HepG2 (cell line): Measurements from ENCODE around the gene NOL4L. TPM values are rescaled to one million over a fixed set of nuclear protein-coding genes. Genes with fewer than 3 reads are reported as not detected.

Source experiments
- CSRNP2 ChIP-seq: sonication (generic); formaldehyde crosslinking; conservative IDR thresholded peaks from 2 replicates; pipeline ENCODE4 v1.8.0; 2022; ENCODE audit warnings: low read depth, missing genetic modification reagents
- GZF1 ChIP-seq: sonication (generic); formaldehyde crosslinking; IDR thresholded peaks from 2 replicates; pipeline ENCODE4 v1.5.1; 2020; ENCODE audit warnings: mild to moderate bottlenecking, missing genetic modification reagents
- HMG20B ChIP-seq: conservative IDR thresholded peaks from 2 replicates; pipeline ENCODE4 v1.6.1; 2016; ENCODE audit warnings: missing genetic modification reagents, missing compliant biosample characterization
- MTA3 ChIP-seq: sonication (generic); formaldehyde crosslinking; IDR thresholded peaks from 2 replicates; pipeline ENCODE4 v1.4.0; 2020; ENCODE audit warnings: missing genetic modification reagents
- MTF1 ChIP-seq: sonication (generic); formaldehyde crosslinking; IDR thresholded peaks from 2 replicates; pipeline ENCODE4 v1.5.0; 2020; ENCODE audit warnings: missing genetic modification reagents
- NCOA2 ChIP-seq: sonication (generic); formaldehyde crosslinking; IDR thresholded peaks from 2 replicates; pipeline ENCODE4 v1.8.0; 2022; ENCODE audit warnings: inconsistent platforms
- NPAS2 ChIP-seq: sonication (generic); formaldehyde crosslinking; IDR thresholded peaks from 2 replicates; pipeline ENCODE4 v1.8.0; 2022; ENCODE audit warnings: mild to moderate bottlenecking, missing genetic modification reagents, borderline replicate concordance
- POGK ChIP-seq: sonication (generic); formaldehyde crosslinking; conservative IDR thresholded peaks from 2 replicates; pipeline ENCODE4 v1.8.0; 2022; ENCODE audit warnings: mild to moderate bottlenecking, moderate library complexity, missing genetic modification reagents
- POLR2AphosphoS5 ChIP-seq: IDR thresholded peaks from 2 replicates; pipeline ENCODE4 v1.6.1; 2012; ENCODE audit warnings: low read depth, low read length
- SCMH1 ChIP-seq: sonication (generic); formaldehyde crosslinking; IDR thresholded peaks from 2 replicates; pipeline ENCODE4 v1.9.0; 2021; ENCODE audit warnings: missing genetic modification reagents, mild to moderate bottlenecking, borderline replicate concordance
- SOX5 ChIP-seq: IDR thresholded peaks from 2 replicates; pipeline ENCODE4 v1.6.1; 2016; ENCODE audit warnings: borderline replicate concordance
- SRSF1 ChIP-seq: fragments of 200-400 bp; formaldehyde crosslinking; optimal IDR thresholded peaks from 2 replicates; pipeline ENCODE3; 2017; ENCODE audit warnings: mild to moderate bottlenecking, low read depth, low read length, moderate library complexity
- YEATS4 ChIP-seq: sonication (generic); formaldehyde crosslinking; IDR thresholded peaks from 2 replicates; pipeline ENCODE4 v1.4.0; 2020; ENCODE audit warnings: missing genetic modification reagents, borderline replicate concordance
- ZNF318 ChIP-seq: sonication (generic); formaldehyde crosslinking; IDR thresholded peaks from 2 replicates; pipeline ENCODE4 v1.4.0; 2020; ENCODE audit warnings: mild to moderate bottlenecking, missing genetic modification reagents
- ZNF562 ChIP-seq: sonication (generic); formaldehyde crosslinking; IDR thresholded peaks from 2 replicates; pipeline ENCODE4 v1.8.0; 2022; ENCODE audit warnings: missing genetic modification reagents, borderline replicate concordance
- ZNF614 ChIP-seq: IDR thresholded peaks from 2 replicates; pipeline ENCODE4 v1.6.1; 2018; ENCODE audit warnings: missing biosample characterization, missing genetic modification reagents, inconsistent platforms, borderline replicate concordance
- ZNF724P ChIP-seq: sonication (generic); formaldehyde crosslinking; IDR thresholded peaks from 2 replicates; pipeline ENCODE4 v1.8.0; 2022; ENCODE audit warnings: missing genetic modification reagents, borderline replicate concordance
- ZNF761 ChIP-seq: sonication (generic); formaldehyde crosslinking; conservative IDR thresholded peaks from 2 replicates; pipeline ENCODE4 v1.4.0; 2020; ENCODE audit warnings: mild to moderate bottlenecking, missing genetic modification reagents
- polyA plus RNA-seq, 8 experiments: library from polyadenylated mRNA; depleted of rRNA in 3 of 8; stranded (reverse) in 7 of 8; unstranded in 1 of 8; fragments of >200 nt; fragmentation: Illumina TruSeq in 4 of 8; extraction: Trizol in 4 of 8; gene quantifications; 2 replicates each; pipeline versions ENCODE4 v1.2.1 to v1.2.3, GENCODE V29; 2011 to 2016; ENCODE audit warnings: low read depth in 4 of 8, missing spikeins in 1 of 8, mixed read lengths in 1 of 8; ENCODE audit not compliant: insufficient read depth in 1 of 8
- total RNA-seq, 5 experiments: library from RNA; depleted of rRNA; stranded (reverse); fragments of >200 nt; fragmentation: Illumina TruSeq; extraction: Trizol; gene quantifications; 2 replicates each; pipeline ENCODE4 v1.2.3, GENCODE V29; 2016; ENCODE audit warnings: low read depth in 1 of 5

The NOL4L gene
- total and polyA plus RNA-seq, 2 of the 13 experiments (the other 11 are each of a cell fraction or from before 2014, with no cell fraction given), result 16.6 to 35.4 TPM

DNA sequence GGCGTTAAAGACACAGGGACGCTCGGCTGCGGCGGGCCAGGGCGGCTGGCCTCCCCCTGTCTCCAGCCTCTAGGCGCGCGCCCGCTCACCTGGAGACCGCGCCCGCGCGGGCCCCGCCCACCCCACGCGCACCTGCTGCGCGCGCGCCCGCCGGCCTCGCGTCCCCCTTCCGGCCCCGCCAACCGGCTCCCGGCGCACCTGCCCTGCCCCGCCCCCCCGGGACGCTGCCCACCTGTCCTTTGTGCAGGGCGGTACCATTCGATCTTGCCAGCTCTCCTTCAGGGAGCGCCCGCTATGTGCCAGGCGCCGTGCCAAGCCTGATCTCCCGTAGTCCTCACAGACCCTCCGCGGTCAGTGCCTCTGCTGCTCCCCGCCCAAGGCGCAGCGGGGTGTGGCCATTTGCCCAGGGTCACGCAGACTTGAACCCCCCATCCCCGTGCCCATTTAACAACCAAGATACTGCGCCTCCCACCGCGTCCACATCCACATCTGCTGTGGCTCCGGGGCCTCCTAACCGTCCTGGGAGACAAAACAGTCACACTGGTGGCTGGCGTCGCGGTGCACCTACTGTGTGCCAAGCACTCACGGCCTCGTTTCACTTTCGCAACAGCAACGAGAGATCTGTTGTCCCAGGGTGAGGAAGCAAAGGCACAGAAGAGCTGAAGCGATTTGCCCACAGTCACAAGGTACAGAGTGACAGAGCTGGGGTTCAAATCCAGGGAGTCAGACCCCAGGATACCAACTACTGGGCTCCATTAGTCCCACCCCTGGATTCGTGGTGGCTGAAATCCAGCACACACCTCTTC, 48.1 kb downstream of the NOL4L start (continued):
- TF ChIP-seq ZNF318 (CRISPR knock-in tag) (no peak), POGK (CRISPR knock-in tag) (no peak), ZNF724P (CRISPR knock-in tag) (0 out of 2 replicates have a peak, but pooled peaks have one; percentile 21), GZF1 (CRISPR knock-in tag) (no peak), NPAS2 (CRISPR knock-in tag) (no peak), POLR2AphosphoS5 (no peak; the same call in 1 of the 2 replicates), SRSF1 (peak; percentile 47), HMG20B (CRISPR knock-in tag) (no peak), ZNF761 (CRISPR knock-in tag) (no peak), CSRNP2 (CRISPR knock-in tag) (no peak), SOX5 (no peak), SCMH1 (CRISPR knock-in tag) (no peak), ZNF614 (CRISPR knock-in tag) (no peak), YEATS4 (CRISPR knock-in tag) (0 out of 2 replicates have a peak, but pooled peaks have one; percentile 1), ZNF562 (no peak), MTA3 (no peak; the same call in 1 of the 2 replicates), NCOA2 (CRISPR knock-in tag) (no peak), MTF1 (no peak)
